HepG2 (cell line): ENCODE results near the gene TLCD3B. TPM values are rescaled to one million over a fixed set of nuclear protein-coding genes. Genes with fewer than 3 reads are reported as not detected.

Experiments used
- ARNT2 ChIP-seq: sonication (generic); formaldehyde crosslinking; IDR thresholded peaks from 2 replicates; pipeline ENCODE4 v1.8.0; 2022; ENCODE audit warnings: mild to moderate bottlenecking, low read depth, missing genetic modification reagents, moderate library complexity
- CBX2 ChIP-seq, 2 experiments: fragments of 200-600 bp in 1 of 2; sonication (generic); formaldehyde crosslinking in 1 of 2; IDR thresholded peaks; 2 replicates each; pipeline versions ENCODE4 v1.7.0 to v1.8.1; 2018 to 2022; ENCODE audit warnings: low read depth in 2 of 2, low read length in 1 of 2, mild to moderate bottlenecking in 1 of 2, missing genetic modification reagents in 1 of 2
- CENPX ChIP-seq: sonication (generic); formaldehyde crosslinking; IDR thresholded peaks from 2 replicates; pipeline ENCODE4 v1.9.0; 2021; ENCODE audit warnings: mild to moderate bottlenecking, missing genetic modification reagents, moderate library complexity
- ESRRA ChIP-seq: sonication (generic); formaldehyde crosslinking; IDR thresholded peaks from 2 replicates; pipeline ENCODE4 v1.5.1; 2020; ENCODE audit warnings: mild to moderate bottlenecking, low read depth, missing genetic modification reagents
- GABPA ChIP-seq, 2 experiments: IDR thresholded peaks; 2 replicates each; pipeline ENCODE4 v1.6.1; 2011 to 2016; ENCODE audit warnings: low read depth in 2 of 2, low read length in 1 of 2, missing biosample characterization in 1 of 2, missing genetic modification characterization in 1 of 2
- GTF3A ChIP-seq: sonication (generic); formaldehyde crosslinking; conservative IDR thresholded peaks from 2 replicates; pipeline ENCODE4 v1.4.0; 2020; ENCODE audit warnings: mild to moderate bottlenecking, missing genetic modification reagents
- IKZF4 ChIP-seq: sonication (generic); formaldehyde crosslinking; IDR thresholded peaks from 2 replicates; pipeline ENCODE4 v1.5.1; 2020; ENCODE audit warnings: borderline replicate concordance, mild to moderate bottlenecking, low read depth, missing genetic modification reagents; ENCODE audit errors: not compliant biosample characterization
- IRF2 ChIP-seq: IDR thresholded peaks from 2 replicates; pipeline ENCODE4 v1.6.1; 2018; ENCODE audit warnings: missing genetic modification reagents, missing compliant biosample characterization
- LRRFIP1 ChIP-seq: sonication (generic); formaldehyde crosslinking; conservative IDR thresholded peaks from 2 replicates; pipeline ENCODE4 v1.4.0; 2020; ENCODE audit warnings: missing genetic modification reagents
- MATR3 ChIP-seq: sonication (generic); formaldehyde crosslinking; IDR thresholded peaks from 2 replicates; pipeline ENCODE4 v1.4.0; 2020; ENCODE audit warnings: missing genetic modification reagents
- MLLT10 ChIP-seq: sonication (generic); formaldehyde crosslinking; IDR thresholded peaks from 2 replicates; pipeline ENCODE4 v1.4.0; 2020; ENCODE audit warnings: missing genetic modification reagents
- MXD3 ChIP-seq: IDR thresholded peaks from 2 replicates; pipeline ENCODE4 v1.6.1; 2016; ENCODE audit warnings: mild to moderate bottlenecking, missing biosample characterization, missing genetic modification reagents
- NKX3-1 ChIP-seq: sonication (generic); formaldehyde crosslinking; IDR thresholded peaks from 2 replicates; pipeline ENCODE4 v1.5.0; 2020; ENCODE audit warnings: missing genetic modification reagents
- NRL ChIP-seq: sonication (generic); formaldehyde crosslinking; IDR thresholded peaks from 2 replicates; pipeline ENCODE4 v1.5.0; 2020; ENCODE audit warnings: missing genetic modification reagents, mild to moderate bottlenecking, moderate library complexity, borderline replicate concordance
- RARG ChIP-seq: sonication (generic); formaldehyde crosslinking; IDR thresholded peaks from 2 replicates; pipeline ENCODE4 v1.4.0; 2020; ENCODE audit warnings: low read depth, mild to moderate bottlenecking, missing genetic modification reagents
- RBAK ChIP-seq: sonication (generic); formaldehyde crosslinking; IDR thresholded peaks from 2 replicates; pipeline ENCODE4 v1.5.1; 2020; ENCODE audit warnings: mild to moderate bottlenecking, missing genetic modification reagents
- XBP1 ChIP-seq: sonication (generic); formaldehyde crosslinking; IDR thresholded peaks from 2 replicates; pipeline ENCODE4 v1.5.0; 2020; ENCODE audit warnings: missing genetic modification reagents
- ZBTB38 ChIP-seq: sonication (generic); formaldehyde crosslinking; IDR thresholded peaks from 2 replicates; pipeline ENCODE4 v1.5.1; 2020; ENCODE audit warnings: mild to moderate bottlenecking, missing genetic modification reagents
- ZGPAT ChIP-seq: IDR thresholded peaks from 2 replicates; pipeline ENCODE4 v1.6.1; 2016; ENCODE audit warnings: mild to moderate bottlenecking
- ZNF501 ChIP-seq: sonication (generic); formaldehyde crosslinking; IDR thresholded peaks from 2 replicates; pipeline ENCODE4 v1.5.1; 2020; ENCODE audit warnings: mild to moderate bottlenecking, moderate library complexity, missing genetic modification reagents
- ZNF737 ChIP-seq: sonication (generic); formaldehyde crosslinking; IDR thresholded peaks from 2 replicates; pipeline ENCODE4 v1.5.0; 2020; ENCODE audit warnings: missing genetic modification reagents, mild to moderate bottlenecking, borderline replicate concordance
- ZNF768 ChIP-seq: sonication (generic); formaldehyde crosslinking; IDR thresholded peaks from 2 replicates; pipeline ENCODE4 v1.4.0; 2020; ENCODE audit warnings: missing genetic modification reagents
- polyA plus RNA-seq, 8 experiments: library from polyadenylated mRNA; depleted of rRNA in 3 of 8; stranded (reverse) in 7 of 8; unstranded in 1 of 8; fragments of >200 nt; fragmentation: Illumina TruSeq in 4 of 8; extraction: Trizol in 4 of 8; gene quantifications; 2 replicates each; pipeline versions ENCODE4 v1.2.1 to v1.2.3, GENCODE V29; 2011 to 2016; ENCODE audit warnings: low read depth in 4 of 8, missing spikeins in 1 of 8, mixed read lengths in 1 of 8; ENCODE audit not compliant: insufficient read depth in 1 of 8
- total RNA-seq, 5 experiments: library from RNA; depleted of rRNA; stranded (reverse); fragments of >200 nt; fragmentation: Illumina TruSeq; extraction: Trizol; gene quantifications; 2 replicates each; pipeline ENCODE4 v1.2.3, GENCODE V29; 2016; ENCODE audit warnings: low read depth in 1 of 5
- TF ChIP-seq, protein P1 (sequence below): sonication (generic); formaldehyde crosslinking; IDR thresholded peaks from 2 replicates; pipeline ENCODE4 v1.4.0; 2020; ENCODE audit warnings: missing genetic modification reagents, borderline replicate concordance
- TF ChIP-seq, protein P2 (sequence below): IDR thresholded peaks from 2 replicates; pipeline ENCODE4 v1.6.1; 2018; ENCODE audit warnings: missing genetic modification reagents

TLCD3B gene
- total and polyA plus RNA-seq, 2 of the 13 experiments (the other 11 are each of a cell fraction or from before 2014, with no cell fraction given) = not detected

GRCh38 chr16:30054959-30055553 lies 24.0 kb upstream of the TLCD3B start (continued):
- TF ChIP-seq LRRFIP1 (CRISPR knock-in tag) (no peak), ZNF737 (CRISPR knock-in tag) (no peak), IKZF4 (CRISPR knock-in tag) (peak; percentile 33), ZGPAT (no peak), RARG (CRISPR knock-in tag) (no peak), RBAK (0 out of 2 replicates have a peak, but pooled peaks have one; percentile 26), ZBTB38 (CRISPR knock-in tag) (no peak; the same call in 1 of the 2 replicates), MLLT10 (CRISPR knock-in tag) (no peak), MATR3 (CRISPR knock-in tag) (no peak), GTF3A (CRISPR knock-in tag) (no peak), NKX3-1 (no peak), IRF2 (CRISPR knock-in tag) (no peak), ZNF501 (CRISPR knock-in tag) (0 out of 2 replicates have a peak, but pooled peaks have one; percentile 55), ESRRA (no peak), GABPA (IDR thresholded peaks at IDR 0.05; ENCODE audit: low read depth, low read length) (no peak), GABPA (CRISPR knock-in tag; IDR thresholded peaks at IDR 0.05; ENCODE audit: low read depth) (no peak), ZNF768 (CRISPR knock-in tag) (no peak), MXD3 (CRISPR knock-in tag) (0 out of 2 replicates have a peak, but pooled peaks have one; percentile 24), ARNT2 (CRISPR knock-in tag) (no peak), CENPX (CRISPR knock-in tag) (no peak), XBP1 (no peak), NRL (no peak), CBX2 (IDR thresholded peaks at IDR 0.05; ENCODE audit: low read depth, low read length) (no peak), CBX2 (CRISPR knock-in tag; IDR thresholded peaks at IDR 0.05; ENCODE audit: low read depth) (no peak)
- TF ChIP-seq, protein P1, sequence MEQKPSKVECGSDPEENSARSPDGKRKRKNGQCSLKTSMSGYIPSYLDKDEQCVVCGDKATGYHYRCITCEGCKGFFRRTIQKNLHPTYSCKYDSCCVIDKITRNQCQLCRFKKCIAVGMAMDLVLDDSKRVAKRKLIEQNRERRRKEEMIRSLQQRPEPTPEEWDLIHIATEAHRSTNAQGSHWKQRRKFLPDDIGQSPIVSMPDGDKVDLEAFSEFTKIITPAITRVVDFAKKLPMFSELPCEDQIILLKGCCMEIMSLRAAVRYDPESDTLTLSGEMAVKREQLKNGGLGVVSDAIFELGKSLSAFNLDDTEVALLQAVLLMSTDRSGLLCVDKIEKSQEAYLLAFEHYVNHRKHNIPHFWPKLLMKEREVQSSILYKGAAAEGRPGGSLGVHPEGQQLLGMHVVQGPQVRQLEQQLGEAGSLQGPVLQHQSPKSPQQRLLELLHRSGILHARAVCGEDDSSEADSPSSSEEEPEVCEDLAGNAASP (CRISPR knock-in tag) = no peak
- TF ChIP-seq, protein P2, sequence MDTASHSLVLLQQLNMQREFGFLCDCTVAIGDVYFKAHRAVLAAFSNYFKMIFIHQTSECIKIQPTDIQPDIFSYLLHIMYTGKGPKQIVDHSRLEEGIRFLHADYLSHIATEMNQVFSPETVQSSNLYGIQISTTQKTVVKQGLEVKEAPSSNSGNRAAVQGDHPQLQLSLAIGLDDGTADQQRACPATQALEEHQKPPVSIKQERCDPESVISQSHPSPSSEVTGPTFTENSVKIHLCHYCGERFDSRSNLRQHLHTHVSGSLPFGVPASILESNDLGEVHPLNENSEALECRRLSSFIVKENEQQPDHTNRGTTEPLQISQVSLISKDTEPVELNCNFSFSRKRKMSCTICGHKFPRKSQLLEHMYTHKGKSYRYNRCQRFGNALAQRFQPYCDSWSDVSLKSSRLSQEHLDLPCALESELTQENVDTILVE (CRISPR knock-in tag) = peak; percentile 52; the same call in 1 of the 2 replicates
